Natural killer cell (primary cell): ENCODE data around the gene GALNT11. TPM values are rescaled to one million over a fixed set of nuclear protein-coding genes. Genes with fewer than 3 reads are reported as not detected.

Source experiments
- ATAC-seq, 3 donors: fragments of 150-1000 bp in 2 of 3; fragments of 200-7000 bp in 1 of 3; cut with Tn5 transposase; 1 replicate in 1 of 3; 2 replicates in 2 of 3; pipeline ENCODE4 v1.10.0; 2021; ENCODE audit warnings: mild to moderate bottlenecking in 2 of 3, moderate library complexity in 2 of 3
- DNase-seq, 2 donors: peaks; one replicate each; pipeline versions ENCODE4 v3.0.0 to v3.0.0-alpha.2; 2013 to 2021; ENCODE audit warnings: mixed read lengths in 1 of 2
- H3K27ac ChIP-seq: one replicate; pipeline ENCODE4 v1.5.1; 2013; ENCODE audit warnings: mild to moderate bottlenecking, low read length
- H3K27me3 ChIP-seq: one replicate; pipeline ENCODE4 v1.6.1; 2013; ENCODE audit warnings: low read length; ENCODE audit not compliant: control insufficient read depth, insufficient read depth
- H3K36me3 ChIP-seq: one replicate; pipeline ENCODE4 v1.6.1; 2013; ENCODE audit warnings: low read length; ENCODE audit not compliant: control insufficient read depth, insufficient read depth
- H3K4me1 ChIP-seq: one replicate; pipeline ENCODE4 v1.6.1; 2013; ENCODE audit warnings: low read length; ENCODE audit not compliant: control insufficient read depth, insufficient read depth
- H3K4me3 ChIP-seq: one replicate; pipeline ENCODE4 v1.5.1; 2013; ENCODE audit warnings: low read length
- H3K9me3 ChIP-seq: one replicate; pipeline ENCODE4 v1.6.1; 2013; ENCODE audit warnings: low read length; ENCODE audit not compliant: control insufficient read depth, insufficient read depth
- H3K27ac Mint-ChIP-seq, 2 donors: one replicate each; pipeline ENCODE4 v1.8.0; 2022; ENCODE audit warnings: mild to moderate bottlenecking in 2 of 2, mixed read lengths in 2 of 2, moderate library complexity in 1 of 2
- H3K27me3 Mint-ChIP-seq, 2 donors: one replicate each; pipeline ENCODE4 v1.8.0; 2022; ENCODE audit warnings: low read depth in 2 of 2, mixed read lengths in 2 of 2
- H3K36me3 Mint-ChIP-seq: one replicate; pipeline ENCODE4 v1.8.0; 2022; ENCODE audit warnings: mixed read lengths
- H3K4me1 Mint-ChIP-seq, 2 donors: one replicate each; pipeline ENCODE4 v1.8.0; 2022; ENCODE audit warnings: mixed read lengths in 2 of 2
- H3K4me3 Mint-ChIP-seq: one replicate; pipeline ENCODE4 v1.8.0; 2022; ENCODE audit warnings: mild to moderate bottlenecking, moderate library complexity, mixed read lengths
- H3K9me3 Mint-ChIP-seq, 2 donors: one replicate each; pipeline ENCODE4 v1.8.0; 2022; ENCODE audit warnings: mixed read lengths in 2 of 2
- WGBS: methylation state at CpG from one replicate; pipeline ENCODE4 v1.1.7; 2013; ENCODE audit warnings: missing lambda C conversion rate; ENCODE audit not compliant: insufficient coverage; 5-methylcytosine and 5-hydroxymethylcytosine counted together
- intact Hi-C: fragments of 100-400 bp; cut with micrococcal nuclease; formaldehyde crosslinking; loops from one replicate; pipeline ENCODE4 v1.14.2; 2022
- total RNA-seq, 4 donors: library from RNA; stranded (reverse); fragments of 120-200 nt in 1 of 4; gene quantifications; one replicate each; pipeline versions ENCODE4 v1.2.3 to v1.2.4, GENCODE V29; 2013 to 2022
- TF ChIP-seq, protein P1 (sequence below): fragments of 200-600 bp; IDR thresholded peaks from one replicate; pipeline ENCODE4 v1.8.0; 2022; ENCODE audit warnings: antibody characterized with exemption

GALNT11 gene
- total RNA-seq, 3 donors from 2014 or later (not counting 1 experiment from before 2014, with no cell fraction given): 31.7 to 50.2 (median 44.0) TPM

DNA sequence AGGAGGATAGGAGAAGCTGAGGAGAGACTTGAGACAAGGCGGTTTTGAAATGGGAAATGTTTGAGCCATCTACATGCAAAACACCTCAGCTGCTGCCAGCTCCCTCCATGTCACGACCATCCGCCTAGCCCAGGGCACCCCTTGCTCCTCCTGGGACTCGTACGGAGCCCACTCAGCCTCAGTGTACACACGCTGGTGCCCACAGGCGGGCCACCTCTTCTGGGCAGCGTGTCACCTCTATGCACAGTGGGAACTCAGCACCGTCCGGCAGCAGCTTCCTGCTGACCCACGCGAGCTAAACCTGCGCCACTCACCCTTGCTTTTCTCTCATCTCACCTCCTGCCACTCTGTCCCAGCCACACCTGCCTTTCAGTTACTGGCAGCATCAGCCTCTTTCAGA, 108.3 kb downstream of the GALNT11 start:
- no peak for DNase-seq
- Histone ChIP-seq H3K4me1 (no peaks in the 10 kb centered on the region), H3K27me3 (no peaks in the 10 kb centered on the region), H3K36me3 (peaks cover 41% of the 10 kb centered on the region), H3K27ac (no peak overlapping the region), H3K4me3 (no peak overlapping the region), H3K9me3 (peaks cover under 1% of the 10 kb centered on the region)
- peak in 1 of 3 donors; percentile 17 for ATAC-seq
- WGBS: 91% methylated on average over 13 of the region's 13 CpGs
- intact Hi-C loops: no loop called here
- H3K4me1 Mint-ChIP-seq: peaks cover 0 to 7% of the 10 kb centered on the region in 2 donors
- H3K36me3 Mint-ChIP-seq: no peaks in the 10 kb centered on the region
- TF ChIP-seq, protein P1, sequence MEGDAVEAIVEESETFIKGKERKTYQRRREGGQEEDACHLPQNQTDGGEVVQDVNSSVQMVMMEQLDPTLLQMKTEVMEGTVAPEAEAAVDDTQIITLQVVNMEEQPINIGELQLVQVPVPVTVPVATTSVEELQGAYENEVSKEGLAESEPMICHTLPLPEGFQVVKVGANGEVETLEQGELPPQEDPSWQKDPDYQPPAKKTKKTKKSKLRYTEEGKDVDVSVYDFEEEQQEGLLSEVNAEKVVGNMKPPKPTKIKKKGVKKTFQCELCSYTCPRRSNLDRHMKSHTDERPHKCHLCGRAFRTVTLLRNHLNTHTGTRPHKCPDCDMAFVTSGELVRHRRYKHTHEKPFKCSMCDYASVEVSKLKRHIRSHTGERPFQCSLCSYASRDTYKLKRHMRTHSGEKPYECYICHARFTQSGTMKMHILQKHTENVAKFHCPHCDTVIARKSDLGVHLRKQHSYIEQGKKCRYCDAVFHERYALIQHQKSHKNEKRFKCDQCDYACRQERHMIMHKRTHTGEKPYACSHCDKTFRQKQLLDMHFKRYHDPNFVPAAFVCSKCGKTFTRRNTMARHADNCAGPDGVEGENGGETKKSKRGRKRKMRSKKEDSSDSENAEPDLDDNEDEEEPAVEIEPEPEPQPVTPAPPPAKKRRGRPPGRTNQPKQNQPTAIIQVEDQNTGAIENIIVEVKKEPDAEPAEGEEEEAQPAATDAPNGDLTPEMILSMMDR: no peak
- no peaks in the 10 kb centered on the region for H3K9me3 Mint-ChIP-seq
- H3K4me3 Mint-ChIP-seq: no peak overlapping the region
- no peaks in the 10 kb centered on the region for H3K27me3 Mint-ChIP-seq
- H3K27ac Mint-ChIP-seq: peak overlapping the region; percentile 5 to 65

DNA sequence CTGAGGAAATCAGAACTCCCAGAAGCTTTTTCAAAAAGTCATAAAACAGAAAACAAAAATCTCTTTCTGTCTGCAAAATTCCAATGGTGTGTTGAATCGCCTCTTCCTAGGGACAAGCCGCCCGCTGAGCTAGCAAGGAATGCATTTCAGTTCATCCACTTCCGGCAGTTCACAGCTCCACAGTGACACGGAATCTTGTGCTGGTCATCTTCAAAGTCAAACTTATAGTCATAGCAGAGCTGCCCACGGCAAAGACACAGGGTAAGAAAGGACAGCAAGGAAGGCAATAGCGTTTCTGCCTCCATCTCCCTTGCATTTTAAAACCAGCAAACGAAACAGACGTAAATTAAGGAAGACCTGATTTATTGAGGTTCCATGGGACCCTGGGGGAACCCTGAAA, 111.2 kb downstream of the GALNT11 start:
- no peaks in the 10 kb centered on the region for H3K9me3 ChIP-seq
- Mint-ChIP-seq H3K27me3 (no peaks in the 10 kb centered on the region), H3K36me3 (no peaks in the 10 kb centered on the region), H3K9me3 (no peaks in the 10 kb centered on the region), H3K4me3 (no peak overlapping the region), H3K4me1 (no peaks in the 10 kb centered on the region), H3K27ac (no peak overlapping the region)
- H3K27me3 ChIP-seq: no peaks in the 10 kb centered on the region
- DNase-seq: no peak
- no peak overlapping the region for H3K27ac ChIP-seq
- TF ChIP-seq, protein P1: no peak
- 97% methylated on average over 9 of the region's 9 CpGs for WGBS
- intact Hi-C loops: no loop called here
- H3K4me1 ChIP-seq: no peaks in the 10 kb centered on the region
- ATAC-seq: no peak
- peaks cover 50% of the 10 kb centered on the region for H3K36me3 ChIP-seq
- no peak overlapping the region for H3K4me3 ChIP-seq

DNA sequence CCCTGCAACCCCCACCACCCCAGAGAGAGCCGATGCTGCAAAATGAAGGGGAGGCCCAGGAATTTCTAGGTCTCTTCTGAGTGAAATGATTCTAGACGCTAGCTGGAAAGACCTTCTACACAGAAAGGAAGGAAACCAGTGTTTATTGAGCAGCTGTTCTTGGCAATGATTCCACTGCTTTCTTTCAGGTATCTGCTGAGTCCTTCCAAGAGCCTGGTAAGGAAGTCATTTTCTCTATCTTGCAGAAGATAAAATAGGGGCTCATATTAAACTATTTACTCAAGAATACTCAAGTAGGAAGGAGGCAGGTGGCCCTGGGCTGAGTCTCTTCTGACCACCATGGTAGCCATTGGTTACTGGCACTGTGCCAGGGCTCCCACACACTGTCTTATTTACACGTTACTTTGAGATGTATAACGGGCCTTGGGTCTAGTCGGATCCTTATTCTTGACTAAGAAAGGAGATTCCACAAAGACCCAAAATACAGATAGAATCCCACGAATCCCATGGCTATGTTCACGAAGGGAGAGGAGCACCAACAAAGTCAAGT, 112.1 kb downstream of the GALNT11 start:
- no peak overlapping the region for H3K4me3 ChIP-seq
- WGBS: 92% methylated on average over 7 of the region's 7 CpGs
- Mint-ChIP-seq H3K27me3 (no peaks in the 10 kb centered on the region), H3K9me3 (no peaks in the 10 kb centered on the region), H3K4me1 (no peaks in the 10 kb centered on the region), H3K36me3 (no peaks in the 10 kb centered on the region), H3K27ac (no peak overlapping the region), H3K4me3 (no peak overlapping the region)
- intact Hi-C loops: no loop called here
- no peaks in the 10 kb centered on the region for H3K9me3 ChIP-seq
- peaks cover 54% of the 10 kb centered on the region for H3K36me3 ChIP-seq
- TF ChIP-seq, protein P1: no peak
- DNase-seq (no peak), ATAC-seq (no peak)
- H3K27ac ChIP-seq: no peak overlapping the region
- H3K4me1 ChIP-seq: no peaks in the 10 kb centered on the region
- no peaks in the 10 kb centered on the region for H3K27me3 ChIP-seq

DNA sequence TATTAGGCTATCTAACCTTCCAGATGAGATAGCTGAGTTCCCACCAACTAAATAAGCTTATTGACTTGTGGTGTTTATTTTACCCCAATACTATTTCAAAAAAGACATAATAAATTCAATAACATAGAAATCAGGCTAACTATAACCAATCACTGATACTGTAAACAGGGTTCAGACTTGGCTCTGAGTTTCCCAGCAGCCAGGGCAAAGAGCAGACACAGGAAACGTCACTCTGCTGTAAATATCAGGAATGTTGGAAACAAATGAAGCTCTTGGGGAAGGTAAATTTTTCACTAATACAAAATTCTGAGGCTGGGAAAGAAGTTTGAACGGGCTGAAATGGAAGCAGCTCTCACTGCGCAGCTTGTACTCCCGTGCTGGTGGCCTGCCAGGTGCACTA, 114.6 kb downstream of the GALNT11 start:
- H3K27ac Mint-ChIP-seq: peak overlapping the region in 1 of 2 donors; percentile 62
- no peak for ATAC-seq
- intact Hi-C loops: no loop called here
- no peaks in the 10 kb centered on the region for H3K9me3 Mint-ChIP-seq
- 98% methylated on average over 4 of the region's 4 CpGs for WGBS
- H3K27me3 Mint-ChIP-seq: no peaks in the 10 kb centered on the region
- H3K27me3 ChIP-seq: no peaks in the 10 kb centered on the region
- TF ChIP-seq, protein P1: no peak
- peaks cover 20 to 24% of the 10 kb centered on the region in 2 donors for H3K4me1 Mint-ChIP-seq
- H3K4me3 Mint-ChIP-seq: no peak overlapping the region
- H3K36me3 Mint-ChIP-seq: no peaks in the 10 kb centered on the region
- peaks cover 6% of the 10 kb centered on the region for H3K4me1 ChIP-seq
- DNase-seq: no peak
- peaks cover 71% of the 10 kb centered on the region for H3K36me3 ChIP-seq
- H3K4me3 ChIP-seq: no peak overlapping the region
- H3K27ac ChIP-seq: no peak overlapping the region
- no peaks in the 10 kb centered on the region for H3K9me3 ChIP-seq
